Stimulated activated CD8-positive, alpha-beta memory T cell treated with anti-CD3 and anti-CD28 coated beads, Interleukin-2, amount 100 ng/mL, for 48 hours (primary cell): Measurements from ENCODE around the gene LNPK.
"Not testable (repeated sequence)": the region's sequence is repeated elsewhere in the genome, so short reads cannot be mapped to it uniquely, and the experiment has no call there.

ENCODE experiments used
- DNase-seq, 2 donors: peaks; one replicate each; pipeline ENCODE4 v3.0.0-alpha.2; 2020; ENCODE audit warnings: low read depth in 2 of 2

The LNPK gene

DNA sequence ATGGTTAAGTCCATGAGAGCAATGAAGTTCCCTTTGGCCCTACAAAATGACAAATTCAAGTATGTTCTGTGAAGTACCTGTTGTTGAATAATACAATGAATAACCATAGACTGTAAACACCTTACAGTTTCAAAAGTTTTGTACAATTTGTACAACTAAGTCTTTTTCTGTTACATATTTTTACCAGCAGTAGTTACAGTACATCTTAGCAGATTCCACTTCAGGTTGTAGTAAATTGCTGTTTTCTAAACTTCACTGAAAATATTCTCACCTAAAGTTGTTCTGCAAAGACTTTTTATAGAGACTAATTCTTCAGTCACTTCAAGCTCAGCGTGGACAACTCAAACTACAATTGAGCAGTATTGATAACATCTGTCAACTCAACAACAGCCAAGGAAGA is 28.7 kb downstream of the LNPK start:
- DNase-seq, result no peak

DNA sequence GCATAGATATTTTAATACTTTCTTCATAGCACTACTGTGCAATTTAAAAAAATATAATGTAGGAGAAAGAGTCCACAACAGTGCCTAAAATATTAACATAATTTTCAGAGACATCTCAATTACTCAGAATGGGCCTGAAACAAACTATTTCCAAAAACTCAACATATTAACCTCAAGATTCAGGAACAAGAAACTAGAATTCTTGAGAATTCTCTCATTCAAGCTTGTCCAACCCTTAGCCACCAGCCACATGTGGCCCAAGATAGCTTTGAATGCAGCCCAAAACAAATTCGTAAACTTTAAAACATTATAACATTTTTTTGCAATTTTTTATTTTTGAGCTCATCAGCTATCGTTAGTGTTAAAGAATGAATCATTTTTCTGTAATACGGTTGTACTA is 35.2 kb downstream of the LNPK start:
- DNase-seq, result no peak

DNA sequence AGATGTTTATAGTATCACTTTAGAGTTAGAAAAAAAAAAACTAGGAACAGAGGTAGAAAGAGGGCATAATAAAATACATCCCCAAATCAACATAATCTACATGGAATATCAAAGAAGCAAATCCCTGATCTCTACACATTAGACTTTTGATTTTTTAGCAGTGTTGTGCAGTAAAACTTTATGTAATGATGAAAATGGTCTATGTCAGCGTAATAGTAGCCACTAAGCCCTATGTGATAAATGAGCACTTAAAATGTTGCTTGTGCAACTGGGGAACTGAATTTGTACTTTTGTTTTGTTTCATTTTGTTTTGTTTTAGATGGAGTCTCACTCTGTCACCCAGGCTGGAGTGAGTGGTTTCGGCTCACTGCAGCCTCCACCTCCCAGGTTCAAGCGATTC is 36.3 kb downstream of the LNPK start:
- no peak for DNase-seq

DNA sequence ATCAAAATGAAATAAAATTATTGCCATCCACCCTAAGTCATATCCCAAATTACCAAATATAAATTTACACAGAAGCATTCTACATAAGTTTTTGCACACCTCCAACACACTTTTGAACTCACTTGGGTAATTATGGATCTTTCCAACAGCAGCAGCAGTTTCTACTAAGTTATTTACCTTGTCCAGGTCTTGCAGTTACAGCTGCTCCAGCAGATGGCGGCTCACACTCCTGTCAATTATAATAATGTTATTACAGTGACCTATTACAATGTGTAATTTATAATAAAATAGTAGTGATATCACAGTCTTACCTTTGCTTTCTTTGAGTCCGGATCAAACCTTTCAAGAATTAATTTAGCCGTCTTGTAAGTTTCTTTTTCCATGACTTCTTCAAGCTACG is 37.9 kb downstream of the LNPK start:
- DNase-seq, result no peak

DNA sequence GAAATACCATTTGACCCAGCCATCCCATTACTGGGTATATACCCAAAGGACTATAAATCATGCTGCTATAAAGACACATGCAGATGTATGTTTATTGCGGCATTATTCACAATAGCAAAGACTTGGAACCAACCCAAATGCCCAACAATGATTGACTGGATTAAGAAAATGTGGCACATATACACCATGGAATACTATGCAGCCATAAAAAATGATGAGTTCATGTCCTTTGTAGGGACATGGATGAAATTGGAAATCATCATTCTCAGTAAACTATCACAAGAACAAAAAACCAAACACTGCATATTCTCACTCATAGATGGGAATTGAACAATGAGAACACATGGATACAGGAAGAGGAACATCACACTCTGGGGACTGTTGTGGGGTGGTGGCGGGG is 38.9 kb downstream of the LNPK start:
- not testable (repeated sequence) for DNase-seq

DNA sequence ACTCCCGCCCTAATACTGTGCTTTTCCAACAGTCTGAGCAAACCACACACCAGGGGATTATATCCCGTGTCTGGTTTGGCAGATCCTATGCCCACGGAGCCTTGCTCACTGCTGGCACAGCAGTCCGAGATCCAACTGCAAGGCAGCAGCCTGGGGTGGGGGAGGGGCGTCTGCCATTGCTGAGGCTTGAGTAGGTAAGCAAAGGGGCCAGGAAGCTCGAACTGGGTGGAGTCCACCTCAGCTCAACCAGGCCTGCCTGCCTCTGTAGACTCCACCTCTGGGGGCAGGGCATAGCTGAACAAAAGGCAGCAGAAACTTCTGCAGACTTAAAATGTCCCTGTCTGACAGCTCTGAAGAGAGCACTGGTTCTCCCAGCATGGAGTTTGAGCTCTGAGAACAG is 44.2 kb downstream of the LNPK start:
- no peak for DNase-seq

DNA sequence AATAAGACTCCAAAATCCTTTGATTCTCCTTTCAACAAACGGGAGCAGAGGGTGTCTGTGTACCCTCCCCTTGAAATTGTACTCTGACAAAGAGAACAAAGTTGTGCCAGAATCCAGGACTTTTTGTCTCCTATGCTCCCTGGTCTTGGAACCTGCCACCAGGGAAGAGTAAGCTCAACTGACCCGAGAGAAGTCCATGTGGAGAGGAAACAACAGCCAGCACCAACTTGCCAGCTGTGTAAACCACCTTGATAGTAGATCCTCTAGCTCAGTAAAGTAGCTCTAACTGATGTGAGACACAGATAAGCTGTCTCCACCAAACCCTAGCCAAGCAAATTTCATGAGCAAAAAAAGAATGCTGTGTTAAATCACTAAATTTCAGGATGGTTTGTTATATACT is 46.9 kb downstream of the LNPK start:
- DNase-seq, result no peak

DNA sequence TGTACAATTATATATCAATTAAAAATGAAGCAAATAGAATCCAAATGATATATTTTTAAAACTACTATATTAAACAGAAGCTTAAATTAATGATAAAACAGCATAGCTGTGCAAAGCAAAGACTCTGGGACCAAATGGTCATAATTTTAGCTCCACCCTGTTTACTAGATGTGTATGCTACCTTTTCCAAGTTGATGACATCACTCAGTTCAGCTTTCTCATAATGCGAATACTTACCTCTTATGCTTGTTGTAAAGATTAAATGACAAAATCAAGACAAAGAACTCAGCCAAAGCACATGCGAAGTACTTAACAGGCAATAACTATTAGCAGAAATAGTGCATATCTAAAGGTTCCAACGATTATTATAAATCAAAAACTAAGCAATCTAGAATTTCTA is 51.6 kb downstream of the LNPK start:
- DNase-seq, result no peak

DNA sequence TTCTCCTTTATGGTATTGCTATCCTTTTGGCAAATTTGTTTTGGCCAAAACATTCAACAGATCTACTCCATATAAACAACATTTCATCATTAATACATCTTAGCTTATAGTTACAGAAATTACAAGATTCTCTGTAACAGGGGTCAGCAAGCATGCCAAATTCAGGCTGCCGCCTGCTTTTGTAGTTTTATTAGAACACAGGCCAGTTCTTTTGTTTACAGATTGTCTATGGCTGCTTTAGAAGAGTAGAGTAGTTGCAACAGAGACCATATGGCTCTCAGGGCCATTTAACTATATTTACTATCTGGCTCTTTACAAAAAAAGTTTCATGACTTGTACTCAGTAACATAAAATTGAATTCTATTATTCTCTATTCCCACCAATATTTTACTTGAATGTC is 53.9 kb downstream of the LNPK start:
- DNase-seq, result no peak

DNA sequence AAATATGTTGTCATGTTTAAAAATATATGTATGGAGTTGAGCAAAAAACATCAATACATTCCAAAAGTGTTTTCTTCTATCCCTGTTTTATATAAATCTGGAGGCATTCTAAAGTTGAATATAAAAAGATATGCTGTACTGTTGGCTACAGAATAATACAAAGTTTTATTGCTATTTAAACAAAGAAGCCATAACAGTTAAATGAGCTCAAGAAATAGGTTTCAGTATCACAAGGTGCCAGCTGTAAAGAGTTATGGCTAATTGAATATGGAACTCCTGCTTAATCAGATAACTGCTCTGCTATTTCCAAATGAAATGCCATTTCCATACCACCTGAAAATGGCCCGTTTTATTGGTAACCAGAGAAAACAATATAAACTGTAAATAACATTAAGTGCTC is 55.0 kb downstream of the LNPK start:
- no peak for DNase-seq

DNA sequence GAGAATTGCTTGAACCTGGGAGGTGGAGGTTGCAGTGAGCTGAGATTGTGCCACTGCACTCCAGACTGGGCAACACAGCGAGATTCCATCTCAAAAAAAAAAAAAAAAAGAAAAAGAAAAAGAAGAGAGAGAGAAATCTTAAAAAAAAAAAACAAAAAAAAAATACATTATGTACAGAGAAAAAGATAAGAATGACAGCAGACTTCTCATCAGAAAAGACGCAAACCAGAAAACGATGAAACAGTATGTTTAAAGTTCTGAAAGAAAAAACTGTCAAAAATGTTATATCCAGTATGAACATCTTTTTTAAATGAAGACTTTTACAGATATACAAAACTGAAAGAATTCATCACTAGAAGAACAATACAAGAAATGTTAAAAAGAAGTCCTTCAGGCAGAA is 60.4 kb downstream of the LNPK start:
- DNase-seq, result no peak

DNA sequence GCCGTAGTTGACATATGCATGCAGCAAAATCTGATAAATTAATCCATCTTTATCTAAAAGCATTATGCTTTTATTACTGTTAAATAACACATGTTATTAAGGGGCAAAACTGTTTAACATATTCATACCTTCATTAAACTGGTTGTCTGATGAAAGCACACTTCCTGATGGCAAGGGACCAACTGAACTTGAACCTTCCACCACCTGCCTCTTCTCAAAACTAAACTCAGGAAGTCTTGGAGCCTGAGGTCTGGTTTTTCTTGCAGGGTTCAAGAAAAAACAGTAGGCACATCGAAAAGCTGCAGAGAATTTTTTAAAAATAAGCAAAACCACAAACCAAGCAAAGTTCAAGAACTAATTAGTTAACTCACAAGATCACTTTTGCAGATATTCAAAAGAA is 64.9 kb downstream of the LNPK start:
- no peak for DNase-seq

DNA sequence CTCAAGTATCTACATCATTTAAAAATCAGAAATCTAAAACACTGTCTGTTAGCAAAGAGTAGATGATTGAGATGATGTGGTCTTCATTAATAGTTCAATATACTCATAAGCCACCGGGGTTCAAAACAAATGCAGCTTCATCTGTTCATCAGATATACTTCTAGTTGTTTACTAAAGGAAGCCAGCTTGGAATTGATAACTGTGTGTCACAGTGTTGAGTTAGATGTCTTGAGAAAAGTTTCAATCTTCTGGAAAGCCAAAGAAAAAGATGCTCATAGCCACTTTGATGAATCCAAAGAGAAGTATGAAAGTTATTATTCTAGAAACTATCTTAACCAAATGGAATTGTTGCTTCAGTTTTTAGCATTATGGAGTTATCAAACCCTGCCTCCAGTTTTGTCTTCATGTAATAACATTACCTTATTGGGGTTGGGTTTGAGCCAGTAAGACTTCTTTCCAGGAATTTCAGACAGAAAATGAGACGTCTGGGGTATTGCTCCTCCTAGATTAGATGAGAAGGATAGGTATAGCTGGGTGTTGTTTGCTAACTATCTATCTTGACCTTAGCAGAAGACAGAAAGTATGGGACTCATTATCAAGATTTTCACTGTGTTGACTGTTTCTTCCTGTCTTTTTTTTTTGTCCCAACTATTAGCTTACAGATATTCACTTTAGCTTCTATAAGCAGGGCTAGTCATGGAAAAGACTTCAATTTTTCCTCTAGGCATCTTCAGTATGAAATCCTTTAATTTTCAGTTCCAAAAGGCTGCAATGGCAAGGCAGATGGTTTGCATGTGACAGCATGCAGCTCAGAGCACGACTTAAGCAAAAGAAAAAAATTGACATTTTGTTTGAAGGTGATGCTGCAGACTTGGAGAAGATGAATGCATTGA is 66.5 kb downstream of the LNPK start:
- DNase-seq, result no peak

DNA sequence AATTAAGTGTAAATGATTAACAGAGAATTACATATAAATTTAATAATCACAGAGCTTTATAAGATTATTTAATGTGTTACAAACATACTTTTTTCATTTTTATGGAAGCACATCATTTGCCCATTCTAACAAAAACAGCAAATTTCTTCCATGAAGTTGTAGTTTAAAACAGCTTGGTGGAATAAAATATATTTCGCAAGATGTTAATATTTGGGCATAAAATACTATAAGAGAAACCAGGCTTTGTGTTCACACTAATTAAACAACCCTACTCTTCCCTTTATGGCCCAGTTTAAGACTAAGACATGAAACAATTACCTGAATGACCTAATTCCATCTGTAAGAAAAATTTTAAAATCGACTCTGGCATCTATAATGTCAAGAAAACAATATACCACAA is 69.4 kb downstream of the LNPK start:
- no peak for DNase-seq

DNA sequence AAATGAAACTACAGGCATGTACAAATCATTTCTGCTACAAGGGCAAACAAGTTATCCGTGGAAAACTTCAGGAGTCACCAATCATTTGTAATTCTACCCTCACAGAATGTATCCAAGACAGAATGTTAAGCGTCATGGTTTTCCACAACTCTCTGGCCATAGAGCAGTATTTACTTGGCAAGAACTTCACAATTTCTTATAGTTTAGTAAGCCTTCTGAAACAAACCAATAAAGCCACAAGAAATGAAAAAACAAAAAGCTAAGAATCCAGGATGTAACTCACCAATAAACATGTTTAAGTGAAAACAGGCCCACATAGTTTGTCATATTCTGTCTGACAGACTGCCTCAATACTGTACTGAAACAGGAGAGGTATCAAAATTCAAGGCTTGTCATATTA is 70.3 kb downstream of the LNPK start:
- DNase-seq, result no peak

DNA sequence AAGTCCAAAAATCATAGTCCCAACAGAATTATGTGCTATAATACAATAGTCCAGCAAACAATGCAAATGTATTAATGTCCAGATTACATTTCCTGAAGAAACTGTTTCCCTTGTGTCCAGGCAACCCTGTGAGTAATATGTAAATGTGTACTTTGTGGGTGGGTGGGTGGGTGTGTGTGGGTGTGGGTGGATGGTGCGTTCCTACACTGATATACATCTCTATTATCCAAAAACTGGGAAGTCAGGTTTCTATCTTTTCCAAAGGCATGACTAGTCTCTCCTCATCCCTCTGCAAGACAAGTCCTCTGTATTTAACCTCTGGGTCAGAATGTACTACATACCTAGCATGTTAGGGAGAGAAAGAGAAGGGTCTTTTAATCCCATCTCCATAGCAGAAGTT is 71.6 kb downstream of the LNPK start:
- no peak for DNase-seq

DNA sequence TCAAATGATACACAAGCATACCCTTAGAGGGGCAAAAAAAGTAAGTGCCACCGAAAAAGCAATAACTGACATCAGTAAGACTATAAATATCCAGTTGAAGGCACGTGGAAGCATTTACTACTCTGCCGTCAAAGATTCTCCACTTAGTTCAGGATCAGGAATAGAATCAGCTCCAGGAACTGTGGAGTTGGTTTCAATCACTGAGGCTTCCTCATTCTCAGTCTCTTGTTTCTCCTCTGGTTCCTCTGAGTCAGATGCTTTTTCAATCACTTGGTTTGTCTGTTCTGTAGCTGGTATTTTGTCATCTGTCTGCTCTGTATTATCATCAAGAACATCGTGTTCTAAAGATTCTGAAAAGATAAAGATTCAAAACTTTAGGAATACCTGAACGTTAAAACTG is 72.2 kb downstream of the LNPK start:
- no peak for DNase-seq

DNA sequence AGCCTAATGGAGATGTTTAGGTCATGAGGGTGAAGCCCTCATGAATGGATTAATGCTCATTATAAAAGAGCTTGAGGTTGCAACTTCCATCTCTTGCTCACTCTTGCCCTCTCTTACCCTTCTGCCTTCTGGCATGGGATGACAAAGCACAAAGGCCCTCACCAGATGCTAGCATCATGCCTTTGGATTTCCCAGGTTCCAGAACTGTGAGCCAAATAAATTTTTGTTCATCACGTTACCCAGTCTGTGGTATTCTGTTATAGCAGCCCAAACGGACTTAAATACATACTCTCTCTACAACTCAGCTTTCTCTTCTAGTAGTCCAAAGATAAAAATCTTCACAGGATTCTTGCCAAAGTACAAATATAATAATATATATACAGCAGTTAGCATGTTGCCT is 75.8 kb downstream of the LNPK start:
- DNase-seq, result no peak

DNA sequence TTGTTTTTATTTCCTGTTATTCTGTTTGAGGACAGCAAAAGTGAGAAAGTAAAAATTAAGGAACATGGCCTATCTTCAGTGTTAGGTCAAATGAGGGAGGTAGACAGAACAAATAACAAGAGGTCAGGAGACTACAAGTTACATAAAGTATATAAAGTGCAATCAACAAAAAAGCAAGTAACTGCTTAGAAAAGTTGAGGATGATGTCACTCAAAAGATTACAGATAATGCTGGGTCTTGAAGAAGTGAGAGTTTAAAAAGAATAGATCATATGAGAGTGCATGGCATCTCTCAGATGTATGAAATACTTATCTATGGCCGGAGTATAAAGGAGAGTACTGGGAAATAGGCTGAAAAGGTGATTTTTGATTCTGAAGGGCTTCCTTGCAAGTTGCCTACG is 79.9 kb downstream of the LNPK start:
- no peak for DNase-seq

DNA sequence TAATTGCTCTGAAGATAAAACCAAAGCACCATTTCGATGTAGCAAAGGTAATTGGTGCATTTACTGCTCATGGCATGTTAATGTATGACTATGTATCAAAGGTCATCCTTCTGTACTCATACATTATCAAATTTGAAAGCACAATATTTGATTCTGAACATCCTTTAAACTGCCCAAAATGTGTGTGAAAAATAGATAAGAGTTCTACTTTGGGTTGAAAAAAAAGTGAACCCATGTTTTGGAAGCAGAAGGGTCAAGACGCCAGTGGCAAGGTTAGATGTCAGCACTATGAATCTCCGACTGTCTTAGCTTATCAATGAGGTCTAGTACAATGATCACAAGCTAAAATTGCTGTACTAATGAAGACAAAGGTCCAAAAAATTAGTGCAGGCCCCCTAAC is 83.1 kb downstream of the LNPK start:
- no peak for DNase-seq

DNA sequence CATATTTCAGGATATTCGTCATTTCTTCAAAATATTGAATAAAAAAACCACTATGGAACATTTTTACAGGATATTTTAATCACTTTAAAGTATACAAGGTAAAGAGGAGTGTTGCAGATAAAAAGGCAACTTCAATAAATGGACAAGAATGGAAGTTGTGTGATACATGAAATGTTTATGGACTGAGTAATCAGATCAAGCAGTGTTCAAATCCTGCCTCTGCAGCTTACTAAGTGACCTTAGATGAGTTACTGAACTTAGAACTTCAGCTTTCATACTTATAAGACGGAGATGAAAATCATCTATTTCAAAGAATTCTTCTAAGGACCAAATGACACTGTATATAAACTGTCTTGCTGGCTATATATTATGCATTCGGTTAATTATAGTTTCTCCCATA is 87.2 kb downstream of the LNPK start:
- DNase-seq, result no peak

DNA sequence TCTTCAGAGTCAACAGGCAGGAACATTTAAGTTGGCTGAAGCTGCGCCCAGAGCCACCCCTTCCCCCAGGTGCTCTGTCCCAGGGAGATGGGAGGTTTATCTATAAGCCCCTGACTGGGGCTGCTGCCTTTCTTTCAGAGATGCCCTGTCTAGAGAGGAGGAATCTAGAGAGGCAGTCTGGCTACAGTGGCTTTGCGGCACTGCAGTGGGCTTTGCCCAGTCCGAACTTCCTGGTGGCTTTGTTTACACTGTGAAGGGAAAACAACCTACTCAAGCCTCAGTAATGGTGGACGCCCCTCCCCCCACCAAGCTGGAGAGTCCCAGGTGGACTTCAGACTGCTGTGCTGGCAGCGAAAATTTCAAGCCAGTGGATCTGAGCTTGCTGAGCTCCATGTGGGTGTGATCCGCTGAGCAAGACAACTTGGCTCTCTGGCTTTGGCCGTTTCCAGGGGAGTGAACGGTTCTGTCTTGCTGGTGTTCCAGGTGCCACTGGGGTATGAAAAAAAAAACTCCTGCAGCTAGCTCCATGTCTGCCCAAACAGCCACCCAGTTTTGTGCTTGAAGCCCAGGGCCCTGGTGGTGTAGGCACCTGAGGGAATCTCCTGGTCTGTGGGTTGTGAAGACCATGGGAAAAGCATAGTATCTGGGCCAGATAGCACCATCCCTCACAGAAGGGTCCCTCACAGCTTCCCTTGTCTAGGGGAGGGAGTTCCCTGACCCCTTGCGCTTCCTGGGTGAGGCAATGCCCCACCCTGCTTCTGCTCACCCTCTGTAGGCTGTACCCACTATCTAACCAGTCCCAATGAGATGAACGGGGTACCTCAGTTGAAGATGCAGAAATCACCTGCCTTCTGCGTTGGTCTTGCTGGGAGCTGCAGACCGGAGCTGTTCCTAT is 88.0 kb downstream of the LNPK start:
- DNase-seq, result not testable (repeated sequence)

DNA sequence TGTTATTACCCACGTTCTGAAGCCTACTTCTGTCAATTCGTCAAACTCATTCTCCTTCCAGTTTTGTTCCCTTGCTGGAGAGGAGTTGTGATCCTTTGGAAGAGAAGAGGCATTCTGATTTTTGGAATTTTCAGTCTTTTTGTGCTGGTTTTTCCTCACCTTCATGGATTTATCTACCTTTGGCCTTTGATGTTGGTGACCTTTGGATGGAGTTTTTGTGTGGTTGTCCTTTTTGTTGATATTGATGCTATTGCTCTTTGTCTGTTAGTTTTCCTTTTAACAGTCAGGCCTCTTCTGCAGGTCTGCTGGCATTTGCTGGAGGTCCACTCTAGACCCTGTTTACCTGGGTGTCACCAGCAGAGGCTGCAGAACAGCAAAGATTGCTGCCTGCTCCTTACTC is 88.8 kb downstream of the LNPK start:
- DNase-seq, result not testable (repeated sequence)
